OCI-LY1 (cell line): ENCODE measurements around the gene AACS.

Source experiments
- H2AFZ ChIP-seq: fragments of 200-600 bp; sonication (generic), shearing (Covaris generic); 2 replicates; pipeline ENCODE4 v1.6.0; 2014; ENCODE audit warnings: antibody characterized with exemption, mild to moderate bottlenecking, low read length
- H3F3A ChIP-seq: fragments of 200-600 bp; sonication (generic), shearing (Covaris generic); 2 replicates; pipeline ENCODE4 v1.6.0; 2014; ENCODE audit warnings: mild to moderate bottlenecking, antibody characterized with exemption, low read length, moderate library complexity; ENCODE audit not compliant: insufficient read depth
- H3K27ac ChIP-seq: fragments of 200-600 bp; sonication (generic); 2 replicates; pipeline ENCODE4 v1.5.1; 2014; ENCODE audit warnings: low read length, mixed run types, mild to moderate bottlenecking, low read depth; ENCODE audit not compliant: poor library complexity, severe bottlenecking
- H3K27me3 ChIP-seq: fragments of 200-600 bp; sonication (generic); 2 replicates; pipeline ENCODE4 v1.6.0; 2014; ENCODE audit warnings: antibody characterized with exemption, mild to moderate bottlenecking, low read length, moderate library complexity; ENCODE audit not compliant: insufficient read depth
- H3K36me3 ChIP-seq: fragments of 200-600 bp; sonication (generic); 2 replicates; pipeline ENCODE4 v1.6.1; 2014; ENCODE audit warnings: mild to moderate bottlenecking, antibody characterized with exemption, low read length, moderate library complexity, mixed read lengths; ENCODE audit not compliant: insufficient read depth
- H3K4me1 ChIP-seq: fragments of 200-600 bp; sonication (generic); 2 replicates; pipeline ENCODE4 v1.5.1; 2014; ENCODE audit warnings: mild to moderate bottlenecking, low read length, moderate library complexity; ENCODE audit not compliant: insufficient read depth, severe bottlenecking
- H3K4me2 ChIP-seq: fragments of 200-600 bp; sonication (generic), shearing (Covaris generic); 2 replicates; pipeline ENCODE4 v1.6.1; 2014; ENCODE audit warnings: low read length
- H3K4me3 ChIP-seq: fragments of 200-600 bp; sonication (generic); 2 replicates; pipeline ENCODE4 v1.5.1; 2014; ENCODE audit warnings: low read length, low read depth, mild to moderate bottlenecking, mixed read lengths; ENCODE audit not compliant: poor library complexity, severe bottlenecking
- H3K79me2 ChIP-seq: fragments of 200-600 bp; shearing (Covaris generic); 2 replicates; pipeline ENCODE4 v1.6.1; 2016; ENCODE audit warnings: mixed run types, low read length, mixed read lengths; ENCODE audit not compliant: insufficient read depth
- H3K9ac ChIP-seq: fragments of 200-600 bp; sonication (generic), shearing (Covaris generic); 2 replicates; pipeline ENCODE4 v1.6.1; 2014; ENCODE audit warnings: mild to moderate bottlenecking, low read length, mixed read lengths
- H3K9me2 ChIP-seq: fragments of 200-600 bp; sonication (generic), shearing (Covaris generic); 2 replicates; pipeline ENCODE4 v1.6.1; 2014; ENCODE audit warnings: low read depth, mild to moderate bottlenecking, low read length, mixed read lengths
- H3K9me3 ChIP-seq: fragments of 200-600 bp; shearing (Covaris generic); 2 replicates; pipeline ENCODE4 v1.6.1; 2014; ENCODE audit warnings: low read length, mixed read lengths
- H4K20me1 ChIP-seq: fragments of 200-600 bp; sonication (generic), shearing (Covaris generic); 2 replicates; pipeline ENCODE4 v1.6.0; 2016; ENCODE audit warnings: mild to moderate bottlenecking, low read length; ENCODE audit not compliant: insufficient read depth
- EZH2 ChIP-seq: fragments of 200-600 bp; sonication (generic), shearing (Covaris generic); IDR thresholded peaks from 2 replicates; pipeline ENCODE4 v1.8.0; 2017; ENCODE audit warnings: borderline replicate concordance, mixed run types, mild to moderate bottlenecking, antibody characterized with exemption, low read length, moderate library complexity, mixed read lengths
- TF ChIP-seq, protein P1 (sequence below): fragments of 200-600 bp; sonication (generic), shearing (Covaris generic); IDR thresholded peaks from 2 replicates; pipeline ENCODE4 v1.5.1; 2017; ENCODE audit warnings: mild to moderate bottlenecking, antibody characterized with exemption, low read length, moderate library complexity, mixed read lengths

AACS gene

DNA sequence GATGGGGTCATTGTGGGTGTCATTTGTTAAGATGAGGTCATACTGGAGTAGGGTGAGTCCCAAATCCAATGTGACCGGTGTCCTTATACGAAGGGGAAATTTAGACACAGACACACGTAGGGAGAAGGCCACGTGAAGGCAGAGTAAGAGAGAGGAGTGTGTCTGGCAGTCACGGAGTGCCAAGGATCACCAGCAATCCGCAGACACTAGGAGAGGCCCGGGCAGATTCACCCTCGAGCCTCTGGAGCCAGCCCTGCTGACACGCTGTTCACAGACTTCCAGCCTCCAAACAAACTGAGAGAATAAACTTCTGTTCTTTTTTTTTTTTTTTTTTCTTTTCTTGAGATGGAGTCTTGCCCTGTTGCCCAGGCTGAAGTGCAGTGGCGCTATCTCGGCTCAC lies 46.9 kb upstream of the AACS start:
- TF ChIP-seq, protein P1, sequence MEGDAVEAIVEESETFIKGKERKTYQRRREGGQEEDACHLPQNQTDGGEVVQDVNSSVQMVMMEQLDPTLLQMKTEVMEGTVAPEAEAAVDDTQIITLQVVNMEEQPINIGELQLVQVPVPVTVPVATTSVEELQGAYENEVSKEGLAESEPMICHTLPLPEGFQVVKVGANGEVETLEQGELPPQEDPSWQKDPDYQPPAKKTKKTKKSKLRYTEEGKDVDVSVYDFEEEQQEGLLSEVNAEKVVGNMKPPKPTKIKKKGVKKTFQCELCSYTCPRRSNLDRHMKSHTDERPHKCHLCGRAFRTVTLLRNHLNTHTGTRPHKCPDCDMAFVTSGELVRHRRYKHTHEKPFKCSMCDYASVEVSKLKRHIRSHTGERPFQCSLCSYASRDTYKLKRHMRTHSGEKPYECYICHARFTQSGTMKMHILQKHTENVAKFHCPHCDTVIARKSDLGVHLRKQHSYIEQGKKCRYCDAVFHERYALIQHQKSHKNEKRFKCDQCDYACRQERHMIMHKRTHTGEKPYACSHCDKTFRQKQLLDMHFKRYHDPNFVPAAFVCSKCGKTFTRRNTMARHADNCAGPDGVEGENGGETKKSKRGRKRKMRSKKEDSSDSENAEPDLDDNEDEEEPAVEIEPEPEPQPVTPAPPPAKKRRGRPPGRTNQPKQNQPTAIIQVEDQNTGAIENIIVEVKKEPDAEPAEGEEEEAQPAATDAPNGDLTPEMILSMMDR, result no peak
- TF ChIP-seq EZH2, result no peak
- H3K27me3 ChIP-seq, result no peaks in the 10 kb centered on the region
- no peaks in the 10 kb centered on the region for H3K79me2 ChIP-seq
- H3F3A ChIP-seq, result no peaks in the 10 kb centered on the region
- no peak overlapping the region for H3K4me2 ChIP-seq
- H3K27ac ChIP-seq, result no peak overlapping the region
- peaks cover 85% of the 10 kb centered on the region for H3K36me3 ChIP-seq
- no peaks in the 10 kb centered on the region for H3K9me3 ChIP-seq
- no peaks in the 10 kb centered on the region for H3K9me2 ChIP-seq
- H3K4me1 ChIP-seq, result peaks cover 17% of the 10 kb centered on the region
- H2AFZ ChIP-seq, result no peak overlapping the region
- no peak overlapping the region for H3K4me3 ChIP-seq
- H3K9ac ChIP-seq, result no peak overlapping the region
- no peaks in the 10 kb centered on the region for H4K20me1 ChIP-seq

DNA sequence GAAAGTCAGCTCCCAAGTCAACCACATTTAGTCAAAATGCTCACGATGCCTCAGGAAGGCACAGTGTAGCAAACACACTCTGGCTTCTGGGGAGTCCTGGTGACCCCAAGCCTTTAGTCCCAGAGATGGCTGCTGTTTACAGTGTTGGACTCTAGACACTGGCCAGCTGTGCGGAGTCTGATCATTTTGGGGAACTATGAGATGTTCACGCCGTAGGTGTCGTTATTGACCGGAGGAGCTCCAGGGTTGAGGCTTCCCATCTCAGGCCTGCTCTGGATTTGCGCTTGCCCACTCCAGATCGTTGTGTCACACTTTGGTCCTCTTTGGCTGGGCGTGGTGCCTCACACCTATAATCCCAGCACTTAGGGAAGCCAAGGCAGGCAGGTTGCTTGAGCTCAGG lies 44.1 kb upstream of the AACS start:
- no peaks in the 10 kb centered on the region for H3K79me2 ChIP-seq

DNA sequence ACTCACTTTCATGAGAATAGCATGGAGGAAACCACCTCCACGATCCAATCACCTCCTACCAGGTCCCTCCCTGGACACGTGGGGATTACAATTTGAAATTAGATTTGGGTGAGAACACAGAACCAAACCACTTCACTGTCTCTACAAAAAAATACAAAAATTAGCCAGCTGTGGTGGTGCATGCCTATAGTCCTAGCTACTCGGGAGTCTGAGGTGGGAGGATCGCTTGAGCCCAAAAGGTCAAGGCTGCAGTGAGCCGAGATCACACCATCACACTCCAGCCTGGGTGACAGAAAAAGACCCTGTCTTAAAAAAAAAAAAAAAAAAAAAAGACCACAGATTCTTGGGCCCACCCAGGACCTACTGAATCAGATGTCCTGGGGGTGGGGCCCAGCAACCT lies 43.5 kb upstream of the AACS start:
- Histone ChIP-seq H3K36me3 (peaks cover 77% of the 10 kb centered on the region), H3K27me3 (no peaks in the 10 kb centered on the region), H3K4me1 (peaks cover 5% of the 10 kb centered on the region)

More for the DNA sequence above, 44.1 kb upstream of the AACS start:
- Histone ChIP-seq H2AFZ (no peak overlapping the region), H3K4me2 (no peak overlapping the region), H3K27ac (no peak overlapping the region), H3K9me2 (no peaks in the 10 kb centered on the region), H4K20me1 (no peaks in the 10 kb centered on the region), H3K4me3 (no peak overlapping the region), H3K4me1 (peaks cover 5% of the 10 kb centered on the region), H3K27me3 (no peaks in the 10 kb centered on the region), H3K9me3 (no peaks in the 10 kb centered on the region), H3F3A (no peaks in the 10 kb centered on the region), H3K36me3 (peaks cover 75% of the 10 kb centered on the region), H3K9ac (no peak overlapping the region)
- no peak for TF ChIP-seq EZH2
- TF ChIP-seq, protein P1, result no peak

More for the DNA sequence above, 43.5 kb upstream of the AACS start:
- H3K9me3 ChIP-seq, result no peaks in the 10 kb centered on the region
- H3K4me3 ChIP-seq, result no peak overlapping the region
- no peak overlapping the region for H3K27ac ChIP-seq
- no peaks in the 10 kb centered on the region for H3K79me2 ChIP-seq
- H2AFZ ChIP-seq, result no peak overlapping the region
- no peaks in the 10 kb centered on the region for H3F3A ChIP-seq
- no peaks in the 10 kb centered on the region for H4K20me1 ChIP-seq
- TF ChIP-seq, protein P1, result no peak
- TF ChIP-seq EZH2, result no peak
- H3K9me2 ChIP-seq, result no peaks in the 10 kb centered on the region
- no peak overlapping the region for H3K4me2 ChIP-seq
- no peak overlapping the region for H3K9ac ChIP-seq
